Testis (tissue), 3 donors: ENCODE data around the gene CST2. TPM values are rescaled to one million over a fixed set of nuclear protein-coding genes. Genes with fewer than 3 reads are reported as not detected.
"Not testable (repeated sequence)": the region's sequence is repeated elsewhere in the genome, so short reads cannot be mapped to it uniquely, and the experiment has no call there.

Experiments used
- DNase-seq: peaks from one replicate; pipeline ENCODE4 v3.0.0-alpha.2; 2019
- H3K27ac ChIP-seq, 2 donors: fragments of 200-600 bp; sonication (generic); one replicate each; pipeline ENCODE4 v1.5.1; 2019
- H3K27me3 ChIP-seq: fragments of 200-600 bp; sonication (generic); one replicate; pipeline ENCODE4 v1.5.1; 2019
- H3K36me3 ChIP-seq: fragments of 200-600 bp; sonication (generic); one replicate; pipeline ENCODE4 v1.5.1; 2017; ENCODE audit warnings: low read depth; ENCODE audit errors: missing control alignments
- H3K4me1 ChIP-seq: fragments of 200-600 bp; sonication (generic); one replicate; pipeline ENCODE4 v1.5.1; 2019
- H3K4me3 ChIP-seq, 2 donors: fragments of 200-600 bp; sonication (generic); one replicate each; pipeline ENCODE4 v1.5.1; 2017 to 2019
- H3K9me3 ChIP-seq: fragments of 200-600 bp; sonication (generic); one replicate; pipeline ENCODE4 v1.5.1; 2017
- POLR2A ChIP-seq: fragments of 450-650 bp; IDR thresholded peaks from one replicate; pipeline ENCODE4 v1.6.1; 2017; ENCODE audit warnings: antibody characterized with exemption, mild to moderate bottlenecking, moderate library complexity
- WGBS, 2 donors: methylation state at CpG; one replicate each; pipeline ENCODE4 v1.1.5; 2018; 5-methylcytosine and 5-hydroxymethylcytosine counted together
- intact Hi-C: fragments of 100-400 bp; cut with DNase I; formaldehyde crosslinking; loops from one replicate; pipeline ENCODE4 v1.15.1; 2023; ENCODE audit warnings: low total_unique reads
- polyA plus RNA-seq: library from polyadenylated mRNA; stranded (reverse); fragments of 350-450 nt; fragmentation: Illumina TruSeq; extraction: RNeasy Lipid Tissue Mini Kit (QIAGEN cat#74804); gene quantifications from one replicate; pipeline ENCODE4 v1.2.3, GENCODE V29; 2014; ENCODE audit warnings: low read depth, low replicate concordance; ENCODE audit not compliant: insufficient read depth
- total RNA-seq, 2 donors: library from RNA; depleted of rRNA; stranded (reverse); fragments of >200 nt; gene quantifications; one replicate each; pipeline ENCODE4 v1.2.3, GENCODE V29; 2016
- TF ChIP-seq, protein P1 (sequence below), 3 experiments: fragments of 450-650 bp in 2 of 3; fragments of 200-600 bp in 1 of 3; sonication (generic) in 1 of 3; IDR thresholded peaks; one replicate each; pipeline ENCODE4 v1.5.1; 2016 to 2019; ENCODE audit warnings: antibody characterized with exemption in 3 of 3, mild to moderate bottlenecking in 2 of 3, moderate library complexity in 1 of 3

Gene CST2
- total and polyA plus RNA-seq, 3 donors from 2014 or later = 0.49 TPM; not detected in 2

GRCh38 chr20:23794841-23795240 is 31.7 kb downstream of the CST2 start:
- TF ChIP-seq POLR2A = no peak
- TF ChIP-seq, protein P1, sequence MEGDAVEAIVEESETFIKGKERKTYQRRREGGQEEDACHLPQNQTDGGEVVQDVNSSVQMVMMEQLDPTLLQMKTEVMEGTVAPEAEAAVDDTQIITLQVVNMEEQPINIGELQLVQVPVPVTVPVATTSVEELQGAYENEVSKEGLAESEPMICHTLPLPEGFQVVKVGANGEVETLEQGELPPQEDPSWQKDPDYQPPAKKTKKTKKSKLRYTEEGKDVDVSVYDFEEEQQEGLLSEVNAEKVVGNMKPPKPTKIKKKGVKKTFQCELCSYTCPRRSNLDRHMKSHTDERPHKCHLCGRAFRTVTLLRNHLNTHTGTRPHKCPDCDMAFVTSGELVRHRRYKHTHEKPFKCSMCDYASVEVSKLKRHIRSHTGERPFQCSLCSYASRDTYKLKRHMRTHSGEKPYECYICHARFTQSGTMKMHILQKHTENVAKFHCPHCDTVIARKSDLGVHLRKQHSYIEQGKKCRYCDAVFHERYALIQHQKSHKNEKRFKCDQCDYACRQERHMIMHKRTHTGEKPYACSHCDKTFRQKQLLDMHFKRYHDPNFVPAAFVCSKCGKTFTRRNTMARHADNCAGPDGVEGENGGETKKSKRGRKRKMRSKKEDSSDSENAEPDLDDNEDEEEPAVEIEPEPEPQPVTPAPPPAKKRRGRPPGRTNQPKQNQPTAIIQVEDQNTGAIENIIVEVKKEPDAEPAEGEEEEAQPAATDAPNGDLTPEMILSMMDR (IDR thresholded peaks at IDR 0.05) = no peak
- Histone ChIP-seq H3K4me3 (no peak overlapping the region), H3K27ac (no peak overlapping the region), H3K27me3 (no peaks in the 10 kb centered on the region), H3K36me3 (no peaks in the 10 kb centered on the region), H3K4me1 (no peaks in the 10 kb centered on the region), H3K9me3 (no peaks in the 10 kb centered on the region)
- no peak for DNase-seq
- intact Hi-C loops = no loop called here
- WGBS, 2 donors = 58 to 64% methylated on average over 7 of the region's 7 CpGs

DNA sequence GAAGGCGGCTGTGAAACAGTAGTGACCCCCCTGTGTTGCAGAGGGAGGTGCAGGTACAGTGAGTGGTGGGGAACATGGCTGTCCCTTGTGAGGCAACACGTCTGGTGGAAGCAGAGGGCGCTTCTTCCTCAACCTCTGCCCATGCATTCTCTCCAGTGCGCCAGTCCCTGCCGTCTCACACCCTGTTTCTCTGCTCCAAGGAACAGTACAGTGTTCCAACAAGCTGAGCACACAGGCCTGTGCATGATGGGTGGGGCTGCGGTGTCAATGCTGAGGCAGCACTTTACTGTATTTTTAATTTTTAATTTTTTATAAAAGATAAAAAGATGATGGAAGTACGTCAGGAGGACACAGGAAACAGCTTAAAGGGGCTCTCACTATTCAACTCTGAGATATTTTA is 32.5 kb downstream of the CST2 start:
- no peaks in the 10 kb centered on the region for H3K4me1 ChIP-seq
- H3K27ac ChIP-seq = no peak overlapping the region
- H3K9me3 ChIP-seq = no peaks in the 10 kb centered on the region
- WGBS, 2 donors = 81 to 85% methylated on average over 6 to 7 of the region's 7 CpGs
- DNase-seq = no peak
- H3K36me3 ChIP-seq = no peaks in the 10 kb centered on the region
- intact Hi-C loops = no loop called here
- H3K4me3 ChIP-seq = no peak overlapping the region
- no peak for TF ChIP-seq POLR2A
- TF ChIP-seq, protein P1 (IDR thresholded peaks at IDR 0.05) = no peak
- H3K27me3 ChIP-seq = no peaks in the 10 kb centered on the region

DNA sequence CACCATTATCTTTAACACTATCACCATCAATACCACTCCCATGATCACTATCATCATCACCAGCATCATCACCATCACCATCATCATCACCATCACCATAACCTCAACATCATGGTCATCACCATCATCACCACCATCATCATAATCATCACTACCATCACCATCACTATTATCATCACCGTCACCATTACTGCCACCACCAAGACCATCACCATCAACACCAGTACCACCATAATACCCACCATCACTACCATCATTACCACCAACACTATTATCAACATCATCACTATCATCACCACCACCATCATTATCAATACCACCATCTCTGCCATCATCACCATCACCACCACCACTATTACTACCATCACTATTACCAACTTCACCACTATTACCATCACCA is 43.1 kb downstream of the CST2 start:
- Histone ChIP-seq H3K4me1 (no peaks in the 10 kb centered on the region), H3K36me3 (no peaks in the 10 kb centered on the region), H3K27me3 (no peaks in the 10 kb centered on the region), H3K27ac (no peak overlapping the region), H3K4me3 (no peak overlapping the region), H3K9me3 (no peaks in the 10 kb centered on the region)
- intact Hi-C loops = no loop called here
- TF ChIP-seq, protein P1 (IDR thresholded peaks at IDR 0.05) = no peak
- no peak for TF ChIP-seq POLR2A
- 86 to 93% methylated on average over 1 of the region's 1 CpG for WGBS, 2 donors
- DNase-seq = no peak

- no peak overlapping the region for H3K4me3 ChIP-seq
- H3K36me3 ChIP-seq = no peaks in the 10 kb centered on the region
- no peak for TF ChIP-seq POLR2A
- TF ChIP-seq, protein P1 (IDR thresholded peaks at IDR 0.05) = peak in 2 of 3 experiments; percentile 40 to 60
- H3K27me3 ChIP-seq = no peaks in the 10 kb centered on the region
- 74 to 80% methylated on average over 8 of the region's 8 CpGs for WGBS, 2 donors
- H3K9me3 ChIP-seq = no peaks in the 10 kb centered on the region
- no peak overlapping the region for H3K27ac ChIP-seq
- intact Hi-C loops = no loop called here
- no peaks in the 10 kb centered on the region for H3K4me1 ChIP-seq
- DNase-seq = peak; percentile 76
These were observed 44.1 kb downstream of the CST2 start for GRCh38 chr20:23782366-23782983.

- H3K27me3 ChIP-seq, H3K27ac ChIP-seq, H3K4me1 ChIP-seq, intact Hi-C loops, H3K36me3 ChIP-seq, H3K9me3 ChIP-seq, H3K4me3 ChIP-seq, DNase-seq: not testable (repeated sequence)
These were observed 47.9 kb downstream of the CST2 start for GRCh38 chr20:23778676-23779075.

- intact Hi-C loops, H3K4me1 ChIP-seq, H3K4me3 ChIP-seq, H3K9me3 ChIP-seq, DNase-seq, H3K36me3 ChIP-seq, H3K27me3 ChIP-seq, H3K27ac ChIP-seq: not testable (repeated sequence)
- 84 to 86% methylated on average over 8 of the region's 8 CpGs for WGBS, 2 donors
These were observed 49.1 kb downstream of the CST2 start for GRCh38 chr20:23777380-23777779.
